Endothelial cell of hepatic sinusoid (primary cell): ENCODE data around the gene KCNC2.

Experiments
- in situ Hi-C: cut with HindIII; loops from 2 replicates; pipeline ENCODE4 v1.10.0; 2017; ENCODE audit warnings: low sequenced_read_pairs

KCNC2 gene

DNA sequence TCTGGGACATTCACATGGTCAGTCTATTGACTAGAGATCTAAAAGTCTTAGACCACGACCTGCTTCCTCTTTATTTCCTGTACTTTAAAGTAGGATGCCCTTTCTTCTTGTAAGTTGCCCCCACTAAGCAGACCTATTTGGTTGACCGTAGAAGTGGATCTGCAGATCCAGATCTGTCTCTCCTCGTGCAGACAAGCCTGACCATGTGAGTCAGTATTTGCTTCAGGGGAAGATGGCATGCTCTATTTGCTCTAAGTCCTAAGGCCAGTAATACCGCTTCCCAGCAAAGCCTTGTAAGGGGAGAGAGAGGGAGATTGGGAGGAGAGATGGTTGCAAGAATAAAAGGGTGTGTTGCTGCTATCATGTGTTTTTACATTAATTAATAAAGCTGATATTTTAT is 46.8 kb downstream of the KCNC2 start:
- in situ Hi-C loops, result no loop called here

DNA sequence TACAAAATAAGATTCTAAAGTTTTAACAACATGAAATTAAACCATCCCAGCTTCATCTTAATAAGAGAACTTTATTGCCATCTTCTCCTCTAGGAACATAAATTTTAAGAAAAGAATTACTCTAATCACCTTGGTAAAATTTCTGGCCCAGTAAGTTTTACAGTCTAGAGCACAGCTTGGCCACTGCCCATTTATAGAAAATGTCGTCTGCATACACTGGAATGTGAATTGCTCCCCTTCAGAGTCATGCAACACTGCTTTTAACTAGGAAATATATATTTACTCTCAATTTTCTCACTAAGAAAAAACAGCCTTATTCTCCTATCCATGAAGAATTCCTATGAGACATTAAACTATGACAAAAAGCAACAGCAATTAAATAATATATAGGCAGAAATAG is 48.2 kb downstream of the KCNC2 start:
- in situ Hi-C loops, result no loop called here

DNA sequence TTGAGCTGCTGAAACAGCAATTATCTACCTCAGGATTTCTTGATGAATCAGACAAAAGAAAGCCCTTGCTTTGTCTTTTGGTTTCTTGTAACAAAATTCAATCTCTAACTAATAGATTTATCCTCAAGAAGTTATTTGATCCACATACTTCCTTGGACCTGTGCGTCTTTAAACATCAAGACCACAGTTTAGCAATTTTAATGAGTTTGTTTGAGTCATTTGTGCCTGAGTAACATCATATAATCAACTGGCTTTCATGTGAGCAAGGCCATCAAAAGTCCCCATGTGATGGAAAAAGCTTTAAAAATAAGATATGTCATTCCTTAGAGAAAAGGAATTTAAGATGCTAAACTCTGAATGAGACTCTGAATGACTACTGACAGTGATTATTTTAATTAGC is 52.3 kb downstream of the KCNC2 start:
- in situ Hi-C loops, result no loop called here

- in situ Hi-C loops, result no loop called here
Measured at GRCh38 chr12:75155962-75156361, 53.7 kb downstream of the KCNC2 start.

DNA sequence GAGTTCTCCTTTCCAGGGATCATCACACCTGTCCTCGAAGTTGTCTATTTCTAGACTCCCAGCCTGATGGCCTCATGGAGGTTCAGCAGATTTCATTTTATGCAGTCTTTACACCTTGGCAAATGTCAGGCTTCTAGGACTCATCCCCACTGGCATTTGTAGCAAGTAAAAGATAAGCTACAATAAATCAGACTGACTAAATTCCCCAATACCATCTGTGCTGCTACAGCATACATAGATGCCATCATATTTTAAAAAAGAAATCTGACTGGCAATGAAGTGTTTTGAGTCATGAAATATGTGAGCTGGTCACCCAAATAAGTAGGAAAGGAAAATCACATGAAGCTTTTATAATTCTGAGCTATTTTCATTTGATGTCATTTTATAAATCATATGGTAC is 55.3 kb downstream of the KCNC2 start:
- in situ Hi-C loops, result no loop called here

GRCh38 chr12:75139196-75139595 is 70.4 kb downstream of the KCNC2 start:
- in situ Hi-C loops, result no loop called here

GRCh38 chr12:75137896-75138295 is 71.7 kb downstream of the KCNC2 start:
- in situ Hi-C loops, result no loop called here

GRCh38 chr12:75135026-75135425 is 74.6 kb downstream of the KCNC2 start:
- in situ Hi-C loops, result no loop called here

- in situ Hi-C loops, result no loop called here
Measured at GRCh38 chr12:75130811-75131210, 78.8 kb downstream of the KCNC2 start.

DNA sequence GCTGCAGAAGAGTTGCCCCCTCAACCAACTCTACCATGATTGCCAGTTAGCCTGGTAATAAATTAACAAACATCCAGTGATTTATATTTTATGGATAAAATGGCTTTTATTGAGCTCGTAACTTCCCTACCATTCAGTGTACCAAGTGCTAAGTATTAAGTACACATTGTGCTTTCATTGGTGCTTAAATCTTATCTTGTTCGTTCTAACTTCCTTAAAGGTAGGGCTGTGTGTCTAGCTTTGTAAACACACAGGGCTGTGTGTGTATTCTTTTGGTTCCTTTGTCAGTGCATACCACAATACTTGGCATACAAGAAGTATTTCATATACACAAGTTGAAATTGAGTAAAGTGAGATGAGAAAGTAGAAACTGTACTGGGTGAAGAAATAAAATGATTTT is 80.4 kb downstream of the KCNC2 start:
- in situ Hi-C loops, result no loop called here

DNA sequence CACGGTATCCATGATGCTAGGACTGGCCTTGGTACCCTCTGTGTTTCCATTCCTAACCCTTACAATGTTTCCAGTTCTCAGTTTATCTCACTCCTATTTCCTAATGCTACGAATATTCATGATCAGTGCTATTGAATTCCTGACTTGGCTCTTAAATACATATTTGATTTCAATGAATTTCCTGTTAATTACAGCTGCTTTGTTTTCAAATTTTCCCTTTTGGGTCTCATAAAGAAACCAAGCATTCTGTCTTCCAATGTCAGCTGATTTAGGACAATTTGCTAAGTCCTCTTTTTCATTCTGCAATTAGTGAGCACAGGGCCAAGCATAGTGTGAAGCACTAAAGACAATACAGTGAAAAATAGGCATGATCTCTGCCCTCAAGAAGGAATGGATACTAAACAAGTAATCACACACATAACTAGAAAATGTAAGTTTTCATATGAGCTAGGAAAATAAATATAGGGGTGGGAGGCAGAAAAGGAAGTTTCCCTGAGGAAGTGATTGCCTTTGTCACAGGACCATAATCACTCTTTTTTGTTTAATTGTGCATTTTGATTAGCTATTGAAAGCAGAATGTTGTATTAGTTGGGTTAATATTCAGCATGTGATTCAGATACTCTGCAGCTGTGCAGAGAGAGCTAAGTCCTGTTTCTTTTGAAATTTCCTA is 88.5 kb downstream of the KCNC2 start:
- in situ Hi-C loops, result no loop called here

DNA sequence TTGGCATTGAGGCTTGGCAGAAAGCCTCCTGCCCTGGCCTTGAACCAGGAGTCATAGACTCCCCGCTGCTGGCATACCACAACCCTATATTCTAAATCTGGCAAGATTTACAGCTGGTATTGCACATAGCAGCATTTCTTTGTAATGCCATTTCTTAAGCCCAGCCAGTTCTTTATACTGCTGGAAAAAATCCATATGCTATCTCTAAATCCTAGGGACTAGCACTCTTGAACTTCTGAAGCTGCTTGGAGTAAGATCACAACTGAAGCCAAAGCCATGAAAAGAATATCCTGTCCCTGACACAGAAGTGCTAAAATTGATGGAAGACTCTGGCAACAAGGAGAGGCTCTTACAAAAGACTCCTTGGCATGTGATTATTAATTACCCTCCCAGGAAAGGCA is 89.3 kb downstream of the KCNC2 start:
- in situ Hi-C loops, result no loop called here

- in situ Hi-C loops, result loop anchor here (5.0 kb wide), 1 partner anchor 56 kb away; no protein-coding TSS in a partner anchor
Measured at GRCh38 chr12:75116646-75117198, 92.9 kb downstream of the KCNC2 start.

DNA sequence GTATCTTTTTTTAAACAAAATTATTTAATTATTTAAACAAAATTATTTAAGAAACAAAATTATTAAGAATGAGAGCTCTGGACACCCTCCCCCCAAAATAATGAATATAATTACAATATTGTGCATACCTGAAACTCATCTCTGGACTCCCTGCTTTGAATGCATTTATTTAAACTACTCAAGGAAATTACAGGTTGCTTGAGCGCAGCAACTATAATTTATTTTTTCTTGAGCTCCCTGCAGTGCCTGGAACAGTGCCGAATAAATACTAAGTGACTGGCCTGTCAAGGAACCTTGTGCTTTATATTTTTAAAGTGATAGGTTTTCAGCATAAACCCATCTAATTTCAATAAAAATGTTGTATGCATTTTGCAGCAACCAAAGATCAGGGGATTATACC is 93.9 kb downstream of the KCNC2 start:
- in situ Hi-C loops, result loop anchor here (5.0 kb wide), 1 partner anchor 57 kb away; no protein-coding TSS in a partner anchor

- in situ Hi-C loops, result no loop called here
Measured at GRCh38 chr12:75103822-75104221, 105.8 kb downstream of the KCNC2 start.

GRCh38 chr12:75101781-75102180 is 107.9 kb downstream of the KCNC2 start:
- in situ Hi-C loops, result no loop called here

DNA sequence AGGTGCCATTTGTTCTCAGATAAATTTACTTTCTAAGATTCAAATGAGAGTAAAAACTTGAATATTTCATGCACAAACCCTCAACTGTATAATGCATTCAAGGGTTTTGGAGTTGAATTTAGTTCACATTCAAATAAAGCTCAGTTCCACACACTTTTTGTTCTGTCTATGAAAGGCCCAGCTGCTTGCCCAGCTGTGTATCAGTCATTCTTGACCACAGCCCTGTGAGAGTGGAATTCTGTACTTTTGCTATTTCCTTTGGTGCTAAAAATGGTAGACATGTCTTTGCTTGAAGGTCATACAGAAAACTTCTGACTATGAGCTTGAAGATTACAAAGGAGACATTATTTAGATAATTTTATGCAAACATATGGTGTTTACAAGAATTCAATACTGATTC is 110.4 kb downstream of the KCNC2 start:
- in situ Hi-C loops, result no loop called here

DNA sequence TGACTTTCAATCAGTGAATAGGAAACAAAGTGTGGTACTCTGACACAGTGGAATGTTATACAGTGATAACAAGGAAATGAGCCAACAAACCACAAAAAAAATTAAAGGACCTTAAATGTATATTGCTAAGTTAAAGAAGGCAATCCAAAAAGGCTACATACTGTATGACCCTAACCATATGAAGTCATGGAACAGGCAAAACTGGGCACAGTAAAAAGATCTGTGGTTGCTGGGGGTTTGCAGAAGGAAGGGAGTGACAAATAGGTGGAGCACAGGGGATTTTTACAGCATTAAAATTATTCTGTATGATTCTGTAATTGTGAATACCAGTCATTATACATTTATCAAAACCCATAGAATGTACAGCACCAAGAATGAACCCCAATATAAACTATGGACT is 112.6 kb downstream of the KCNC2 start:
- in situ Hi-C loops, result no loop called here

DNA sequence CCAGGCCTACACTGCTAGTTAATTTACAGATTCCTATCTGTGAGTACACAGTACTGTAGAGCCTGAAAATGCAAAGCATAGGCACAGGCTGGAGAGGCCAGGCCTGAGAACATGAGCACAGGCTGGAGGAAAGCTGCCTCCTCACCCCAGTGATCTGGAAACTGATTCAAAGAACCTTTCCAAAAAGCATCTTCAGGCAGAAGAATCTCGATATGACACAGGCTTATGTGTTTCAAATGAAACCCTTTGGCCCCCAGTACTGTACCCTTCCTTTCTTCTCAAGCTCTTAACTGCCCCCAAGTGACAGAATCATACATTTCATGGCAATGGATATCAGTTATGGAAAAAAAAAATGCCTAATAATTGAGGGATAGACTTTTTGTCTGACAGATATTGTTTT is 122.0 kb downstream of the KCNC2 start:
- in situ Hi-C loops, result no loop called here

DNA sequence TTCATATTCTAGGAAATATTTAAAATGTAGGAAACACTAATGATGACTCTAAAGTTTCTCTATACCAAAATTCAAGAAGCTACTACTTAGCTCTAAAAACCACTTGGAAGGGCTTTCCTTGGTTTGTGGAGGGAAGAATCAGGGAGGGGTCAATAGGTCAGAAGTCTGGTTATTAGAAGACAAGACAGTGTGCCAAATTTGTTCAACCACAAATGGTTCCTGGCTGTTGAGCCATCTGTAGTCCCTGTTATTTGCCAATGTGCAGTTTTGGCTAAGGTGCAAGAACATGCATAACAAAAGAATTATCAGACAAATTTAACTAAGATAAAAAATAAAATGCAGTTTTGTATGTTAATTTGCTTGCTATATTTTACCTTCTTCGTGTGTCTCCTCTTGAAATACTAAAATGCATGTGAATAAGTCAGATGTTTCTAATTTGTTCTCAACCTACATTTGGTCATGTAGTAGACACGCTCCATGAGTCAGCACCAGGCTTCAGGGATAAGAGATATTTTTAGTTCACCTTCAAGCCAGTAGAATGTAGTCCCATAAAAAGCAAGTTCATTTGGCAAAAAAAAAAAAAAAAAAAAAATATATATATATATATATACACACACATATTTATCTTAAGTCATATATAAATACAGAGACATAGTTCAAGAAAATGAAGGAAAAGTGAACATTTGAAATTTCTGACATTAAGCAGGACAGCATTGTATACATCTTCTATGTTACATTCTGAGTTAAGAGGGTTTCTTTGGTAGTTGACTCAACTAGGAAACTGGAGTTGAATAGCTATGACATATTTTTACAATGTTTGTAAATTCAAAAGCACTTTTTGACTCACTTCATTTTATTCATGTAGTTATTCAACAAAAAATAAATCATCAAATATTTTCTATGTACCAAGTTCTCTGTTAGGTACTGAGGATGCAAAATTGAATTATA is 123.3 kb downstream of the KCNC2 start:
- in situ Hi-C loops, result no loop called here

DNA sequence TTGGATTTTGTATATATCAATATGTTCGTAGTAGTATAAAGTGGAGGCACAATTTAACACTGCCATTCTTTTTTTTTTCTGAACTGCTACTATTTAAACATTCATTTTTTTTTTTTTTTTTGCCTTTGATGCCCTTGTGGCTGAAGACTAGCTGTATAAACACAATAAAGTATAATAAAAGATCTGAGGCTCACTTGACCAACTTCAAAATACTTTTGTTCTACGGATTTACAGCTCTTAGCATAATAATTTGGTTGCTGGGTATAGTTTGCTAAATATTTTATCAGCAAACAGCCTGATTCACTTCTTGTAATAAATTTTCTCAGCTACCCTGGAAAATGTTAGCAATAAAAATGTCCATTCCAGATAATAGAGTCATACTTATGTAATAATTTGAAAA is 128.3 kb downstream of the KCNC2 start:
- in situ Hi-C loops, result no loop called here

- in situ Hi-C loops, result no loop called here
Measured at GRCh38 chr12:75080582-75080981, 129.1 kb downstream of the KCNC2 start.
